NCI-H2107 (cell line): ENCODE data around the gene ZXDC.
A peak's percentile ranks its signal among the peaks of the same experiment; 100 is the strongest.

Source experiments
- DNase-seq: peaks from one replicate; lab custom pipeline; 2025; lab: John Stamatoyannopoulos, UW

The ZXDC gene

DNA sequence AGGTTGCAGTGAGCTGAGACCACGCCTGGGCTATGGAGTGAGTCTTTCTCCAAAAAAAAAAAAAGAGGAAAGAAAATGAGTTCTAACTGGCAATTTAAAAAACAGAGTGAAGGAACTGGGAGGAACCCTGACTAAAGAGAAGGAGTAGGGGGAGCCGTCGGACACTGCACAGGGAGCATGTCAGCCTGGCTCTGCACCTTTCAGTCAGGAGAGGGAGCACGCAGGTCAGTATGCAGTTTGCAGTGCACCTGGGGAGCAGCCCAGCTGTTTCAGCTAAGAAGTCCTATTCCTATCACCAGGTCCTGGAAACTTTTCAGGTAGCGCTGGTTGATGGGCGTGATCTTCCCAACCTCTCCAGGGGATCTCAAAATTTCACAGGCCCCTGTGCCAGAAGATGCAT lies 14.9 kb upstream of the ZXDC start:
- DNase-seq: no peak

DNA sequence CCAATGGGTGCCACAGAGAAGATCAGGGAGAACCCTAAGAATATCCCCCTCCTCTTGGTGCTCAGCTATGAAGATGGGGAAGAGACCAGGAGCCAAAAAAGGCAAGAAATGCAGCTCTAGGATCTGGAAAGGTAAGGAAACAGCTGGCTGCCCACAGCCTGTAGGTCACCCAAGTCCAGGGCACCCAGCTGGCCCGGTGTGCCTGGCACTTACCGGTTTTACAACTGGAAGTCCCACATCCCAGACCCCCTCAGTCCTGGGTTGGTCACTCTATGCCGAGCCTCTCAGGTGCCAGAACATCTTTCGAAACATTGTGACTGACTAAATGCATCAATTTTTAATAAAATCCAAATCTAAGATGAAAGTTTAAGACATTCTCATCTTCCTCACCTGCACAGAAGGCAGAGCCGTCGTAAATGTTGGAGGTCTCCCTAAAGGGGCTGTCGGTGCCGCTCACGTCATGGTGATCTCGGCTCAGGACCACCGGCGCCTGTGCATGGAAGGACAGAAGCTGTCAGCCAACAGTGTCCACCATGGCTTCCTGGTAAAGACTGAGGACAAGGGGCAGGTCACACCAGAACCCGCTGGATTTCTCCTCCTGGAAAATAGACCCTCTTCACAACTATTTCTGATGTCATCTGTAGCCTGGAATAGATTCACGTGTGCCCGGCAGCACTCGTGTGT lies 13.3 kb upstream of the ZXDC start:
- DNase-seq: no peak

DNA sequence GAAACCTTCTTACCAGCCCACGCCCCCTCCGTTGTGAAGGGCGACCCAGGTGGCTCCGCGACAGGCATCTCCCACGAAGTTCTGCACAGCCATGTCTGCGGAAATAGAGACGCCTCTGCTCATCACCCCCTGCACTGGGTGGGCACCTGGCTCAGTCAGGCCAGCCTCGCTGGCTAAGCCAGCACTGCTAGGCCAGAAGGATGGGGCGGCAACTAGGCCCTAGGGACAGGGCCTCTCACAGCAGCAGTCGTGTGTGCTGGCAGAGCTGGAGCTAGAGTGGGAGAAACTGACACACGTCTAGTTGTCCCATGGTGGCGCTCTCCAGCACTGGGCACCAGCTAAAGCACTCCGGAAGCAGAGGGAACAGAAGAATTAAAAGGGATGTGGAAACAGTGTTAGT lies 12.5 kb upstream of the ZXDC start:
- DNase-seq: no peak

DNA sequence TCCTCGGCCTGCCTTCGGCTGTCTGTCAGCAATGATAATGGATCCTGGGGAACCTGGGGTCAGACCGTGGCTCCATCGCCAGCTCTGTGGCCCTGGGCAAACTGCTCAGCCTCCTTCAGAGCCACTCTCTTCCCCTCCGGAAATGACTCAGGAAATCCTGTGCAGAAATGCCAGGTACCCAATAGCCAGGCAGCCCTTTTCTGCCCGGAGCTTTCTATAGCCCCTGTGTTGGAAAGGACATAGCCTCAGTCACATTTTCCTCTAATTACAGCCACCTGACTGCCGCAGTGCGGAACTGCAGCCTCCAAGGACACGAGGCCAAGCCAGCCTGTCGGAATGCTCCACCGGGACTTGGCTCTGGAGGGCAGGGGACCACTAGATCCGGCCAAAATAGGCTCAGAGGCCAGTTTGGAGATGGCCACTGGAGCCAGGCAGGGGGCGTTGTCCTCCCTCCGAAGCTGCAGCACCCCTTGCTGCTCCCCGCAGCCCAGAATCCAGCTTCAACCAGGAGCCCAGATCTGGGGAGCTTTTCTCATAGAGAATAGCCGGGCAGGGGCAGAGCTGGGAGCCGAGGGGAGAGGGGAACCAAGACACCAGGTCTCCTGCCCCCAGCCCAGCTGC lies 11.6 kb upstream of the ZXDC start:
- DNase-seq: no peak

DNA sequence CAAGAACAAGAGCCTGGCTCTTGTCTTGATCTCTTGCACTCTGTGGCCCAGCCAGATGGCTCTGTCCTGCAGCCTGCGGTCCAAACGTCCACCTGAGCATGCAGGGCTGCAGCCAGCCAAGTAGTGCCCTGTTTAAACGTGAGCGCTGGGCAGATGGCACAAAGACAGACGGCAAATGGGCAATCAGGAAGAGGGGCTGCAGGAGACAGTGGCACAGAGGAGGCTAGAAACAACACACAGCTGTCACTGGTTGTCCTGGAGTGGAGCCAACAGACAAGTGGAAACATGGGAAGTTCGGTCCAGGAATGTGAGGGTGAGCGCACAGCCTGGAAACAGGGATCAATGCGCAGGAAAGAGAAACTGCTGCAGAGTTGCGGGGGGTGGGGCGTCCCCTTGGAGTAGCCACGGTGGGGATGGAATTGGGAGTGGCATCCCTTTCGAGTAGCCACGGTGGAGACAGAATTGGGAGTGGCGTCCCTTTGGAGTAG lies 10.7 kb upstream of the ZXDC start:
- DNase-seq: no peak

DNA sequence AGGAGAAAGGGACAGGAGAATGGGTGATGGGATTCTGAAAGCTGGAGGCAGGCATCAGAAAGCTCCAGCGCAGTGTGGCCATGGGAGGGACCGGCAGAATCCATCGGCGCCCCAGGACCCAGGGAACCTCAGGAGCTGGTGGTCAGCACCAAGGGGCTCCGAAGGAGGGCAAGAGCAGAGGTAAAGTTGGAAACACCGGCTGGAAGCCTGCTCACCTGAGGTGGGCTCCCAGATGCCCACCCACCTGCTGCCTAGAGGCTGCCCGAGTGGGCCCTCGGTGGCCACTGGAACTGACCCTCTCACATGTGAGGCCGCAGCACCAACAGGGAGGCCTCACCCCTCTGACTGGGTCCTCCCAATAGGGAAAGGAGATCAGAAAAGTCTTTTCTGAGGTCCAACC lies 10.3 kb upstream of the ZXDC start:
- no peak for DNase-seq

DNA sequence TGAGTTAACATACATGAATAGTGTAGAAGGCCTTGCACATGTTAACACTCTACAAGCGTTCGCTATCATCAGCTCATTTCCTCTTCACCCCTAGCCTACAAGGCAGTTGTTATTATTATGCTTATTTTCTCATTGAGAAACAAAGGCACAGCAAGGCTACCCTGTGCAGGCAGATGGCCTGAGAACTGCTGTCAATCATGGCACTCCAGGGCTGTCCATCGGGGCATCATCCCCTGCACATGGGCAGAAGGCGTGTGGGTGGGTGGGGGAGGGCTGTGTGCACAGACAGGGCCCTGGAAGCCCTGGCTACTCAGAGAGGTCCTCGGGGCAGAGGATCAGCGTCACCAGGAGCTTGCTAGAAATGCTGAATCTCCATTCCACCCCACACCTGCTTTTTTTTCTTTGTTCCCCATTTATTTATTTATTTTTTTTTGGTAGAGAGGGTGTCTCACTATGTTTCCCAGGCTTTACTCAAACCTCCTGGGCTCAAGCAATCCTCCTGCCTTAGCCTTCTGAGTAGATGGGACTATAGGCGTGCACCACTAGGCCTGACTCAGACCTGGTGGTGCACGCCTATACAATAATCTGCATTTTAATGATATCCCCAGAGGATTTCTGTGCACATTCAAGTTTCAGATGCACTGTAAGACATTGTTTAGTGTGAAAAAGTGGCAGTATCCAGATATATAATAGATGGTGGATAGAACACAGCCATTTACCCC lies 9.6 kb upstream of the ZXDC start:
- no peak for DNase-seq

DNA sequence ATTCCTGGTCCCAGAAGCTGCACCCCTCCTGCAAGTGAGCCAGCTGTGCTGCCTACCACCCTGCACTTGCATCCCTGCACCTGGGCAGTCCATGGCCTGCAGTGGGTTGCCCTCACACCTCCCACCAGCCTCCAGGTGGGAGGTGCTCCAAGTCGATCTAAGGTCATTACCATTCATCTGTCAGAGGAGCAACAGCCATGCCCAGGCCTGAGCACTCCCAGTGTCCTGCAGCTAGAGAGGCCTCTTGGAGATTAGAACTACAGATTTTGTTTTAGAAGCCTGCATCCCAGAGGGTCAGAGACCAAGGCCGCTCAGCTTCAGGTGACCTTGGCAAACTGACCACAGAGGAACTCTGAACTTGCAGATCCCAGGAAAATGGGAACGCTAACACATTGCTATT lies 9.0 kb upstream of the ZXDC start:
- DNase-seq: no peak

DNA sequence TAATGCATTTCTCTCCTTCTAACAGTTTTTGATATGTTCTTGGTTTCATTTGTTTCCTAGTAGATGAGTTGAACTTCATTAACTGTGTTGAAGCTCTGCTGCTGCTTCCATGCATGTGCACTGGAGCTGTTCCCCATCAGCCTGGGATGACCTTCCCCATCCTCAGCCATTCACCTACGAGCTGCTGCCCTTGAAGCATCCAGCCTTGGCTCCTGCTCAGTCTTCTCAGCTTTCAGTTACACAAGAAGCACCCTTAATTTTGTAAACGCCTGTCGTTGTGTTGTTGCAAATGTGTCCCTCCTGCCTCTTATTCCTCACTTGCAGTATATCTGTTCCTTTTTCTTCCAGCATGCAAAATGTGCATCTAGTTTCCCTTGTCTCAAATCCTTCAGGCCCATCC lies 8.5 kb upstream of the ZXDC start:
- no peak for DNase-seq

DNA sequence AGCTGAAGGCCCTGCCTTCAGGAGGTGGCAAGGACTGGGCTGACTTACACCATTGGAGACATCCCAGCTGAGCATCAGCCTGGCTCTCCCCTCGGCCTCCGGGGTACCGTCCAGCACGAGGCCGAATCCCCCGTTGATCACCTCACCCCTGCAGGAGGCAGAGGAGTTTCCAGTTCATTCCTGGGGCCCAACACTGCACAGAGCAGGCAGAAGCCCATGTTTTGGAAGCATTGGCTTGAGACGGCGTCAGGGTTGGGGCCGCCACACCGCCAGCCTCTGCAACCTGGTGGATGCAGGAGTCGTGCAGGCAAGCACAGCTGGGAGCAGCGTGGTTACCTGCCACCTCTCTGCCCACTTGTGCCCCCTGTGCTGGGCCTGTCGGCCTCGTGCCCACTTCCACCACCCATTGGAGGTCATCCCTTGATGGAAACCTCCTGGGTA lies 7.7 kb upstream of the ZXDC start:
- no peak for DNase-seq

DNA sequence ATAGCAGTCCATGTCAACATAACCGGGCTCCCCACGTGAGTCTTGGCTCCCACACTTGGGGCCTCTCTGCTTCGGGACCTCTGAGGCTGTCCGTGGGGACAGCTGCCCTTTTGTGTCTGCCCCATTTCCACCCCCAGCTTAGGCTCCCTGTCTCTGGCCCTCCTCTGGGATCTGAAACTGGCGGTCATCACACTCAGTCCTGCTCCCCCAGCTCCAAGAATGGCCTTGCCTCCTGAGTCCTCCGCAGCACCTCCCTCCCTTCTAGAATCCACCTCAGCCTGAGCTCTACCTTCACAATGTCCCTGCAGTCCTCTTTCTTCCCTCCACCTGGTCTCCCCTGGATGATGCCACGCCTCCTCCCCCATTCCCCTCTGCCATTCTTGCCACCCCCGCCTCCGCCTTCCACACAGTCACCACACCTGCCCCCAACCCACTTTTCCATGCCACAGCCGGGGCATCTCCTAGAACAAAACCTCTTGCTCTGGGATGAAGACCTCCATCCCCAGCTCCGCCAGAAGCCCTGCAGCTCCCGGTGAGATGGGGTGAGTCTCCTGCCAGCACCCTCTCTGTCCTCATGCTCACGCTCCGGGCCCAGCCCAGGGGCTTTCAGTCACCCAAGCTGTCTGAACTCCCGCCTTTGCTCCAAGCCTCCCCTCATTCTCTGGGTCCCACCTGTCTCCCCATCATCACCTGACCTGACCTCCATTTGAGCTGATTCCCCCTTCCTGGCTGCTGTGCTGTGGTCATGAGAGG lies 7.0 kb upstream of the ZXDC start:
- no peak for DNase-seq

DNA sequence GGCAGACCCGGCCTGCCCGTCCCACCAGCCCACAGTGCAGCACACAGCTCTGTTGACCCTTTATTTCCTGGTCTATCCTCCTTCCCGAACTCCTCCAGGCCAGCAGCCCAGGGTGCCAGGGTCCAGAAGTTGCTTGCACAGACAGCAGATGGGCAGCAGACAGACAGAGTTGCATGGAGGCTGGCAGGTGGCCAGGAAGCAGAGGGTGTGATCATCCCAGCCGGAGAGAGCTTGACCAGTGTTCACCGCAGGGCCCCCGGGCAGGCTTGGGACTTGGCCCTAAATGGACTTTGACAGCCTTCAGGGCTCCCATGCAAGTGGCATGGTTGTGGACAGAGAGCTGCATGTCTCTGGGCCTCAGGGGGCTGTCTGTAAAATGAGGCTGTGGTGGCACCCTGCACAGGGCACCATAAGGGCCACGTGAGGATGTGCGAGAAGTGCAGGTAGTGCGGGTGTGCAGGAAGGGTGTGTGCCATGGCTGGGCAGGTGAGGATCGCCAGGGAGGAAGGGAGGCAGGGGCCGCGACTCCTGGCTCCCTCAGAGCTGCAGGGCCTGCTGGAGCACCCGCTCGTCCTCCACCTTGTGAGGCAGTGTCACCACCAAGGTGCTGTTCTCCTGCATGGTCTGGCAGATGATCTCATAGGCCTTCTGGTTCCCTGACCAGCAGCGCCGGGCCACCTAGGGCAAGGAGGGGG lies 6.3 kb upstream of the ZXDC start:
- no peak for DNase-seq

DNA sequence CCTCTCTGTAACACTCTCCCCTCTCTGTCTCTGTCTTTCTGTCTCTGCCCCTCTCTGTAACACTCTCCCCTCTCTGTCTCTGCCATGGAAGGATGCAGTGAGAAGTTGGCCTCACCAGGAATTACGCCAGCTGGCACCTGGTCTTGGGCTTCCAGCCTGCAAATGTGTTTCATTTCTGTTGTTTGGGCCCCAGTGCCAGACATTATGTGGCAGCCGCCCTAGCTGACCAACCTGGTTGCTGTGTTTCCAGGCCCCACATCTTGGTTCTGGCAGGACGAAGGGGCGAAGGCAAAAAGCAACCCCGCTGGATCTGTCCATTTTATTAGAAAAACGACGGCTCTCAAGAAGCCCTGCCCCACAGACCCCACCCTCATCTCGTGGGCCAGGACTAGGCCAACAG lies 5.2 kb upstream of the ZXDC start:
- no peak for DNase-seq

DNA sequence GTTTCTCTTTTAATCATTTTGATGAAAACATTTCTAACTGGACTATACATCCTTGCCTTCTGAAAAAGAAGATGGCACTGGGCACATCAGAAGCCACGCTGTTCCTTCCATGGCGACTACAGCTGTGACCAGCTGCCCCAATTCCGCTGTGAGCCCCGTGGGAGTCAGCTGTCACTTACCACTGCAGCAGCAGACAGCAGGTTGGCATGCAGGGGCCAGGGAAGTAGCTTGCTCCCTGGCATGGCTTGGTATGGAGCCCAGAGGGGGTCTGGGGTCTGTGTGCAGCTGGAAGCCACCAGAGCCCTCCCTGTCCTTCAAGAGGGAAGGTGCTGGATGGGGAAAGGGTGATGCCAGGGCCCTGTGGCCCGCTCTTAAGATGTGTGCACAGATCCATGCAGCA lies 4.5 kb upstream of the ZXDC start:
- DNase-seq: no peak

DNA sequence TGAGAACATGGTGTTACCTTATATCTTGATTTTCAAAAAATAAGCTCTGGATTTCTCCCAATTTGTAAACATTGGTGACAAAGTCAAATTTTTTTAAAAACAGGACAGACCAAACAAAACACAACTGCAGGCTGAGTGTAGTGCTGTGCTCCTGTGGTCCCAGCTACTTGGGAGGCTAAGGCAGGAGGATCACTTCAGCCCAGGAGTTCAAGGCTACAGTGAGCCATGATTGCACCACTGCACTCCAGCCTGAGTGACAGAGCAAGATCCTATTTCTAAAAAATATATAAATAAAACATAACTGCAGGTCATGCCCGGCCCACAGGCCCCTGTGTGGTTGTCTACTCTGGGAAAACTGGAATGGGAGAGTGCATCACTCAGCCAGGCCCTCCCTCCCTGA lies 4.0 kb upstream of the ZXDC start:
- DNase-seq: no peak

DNA sequence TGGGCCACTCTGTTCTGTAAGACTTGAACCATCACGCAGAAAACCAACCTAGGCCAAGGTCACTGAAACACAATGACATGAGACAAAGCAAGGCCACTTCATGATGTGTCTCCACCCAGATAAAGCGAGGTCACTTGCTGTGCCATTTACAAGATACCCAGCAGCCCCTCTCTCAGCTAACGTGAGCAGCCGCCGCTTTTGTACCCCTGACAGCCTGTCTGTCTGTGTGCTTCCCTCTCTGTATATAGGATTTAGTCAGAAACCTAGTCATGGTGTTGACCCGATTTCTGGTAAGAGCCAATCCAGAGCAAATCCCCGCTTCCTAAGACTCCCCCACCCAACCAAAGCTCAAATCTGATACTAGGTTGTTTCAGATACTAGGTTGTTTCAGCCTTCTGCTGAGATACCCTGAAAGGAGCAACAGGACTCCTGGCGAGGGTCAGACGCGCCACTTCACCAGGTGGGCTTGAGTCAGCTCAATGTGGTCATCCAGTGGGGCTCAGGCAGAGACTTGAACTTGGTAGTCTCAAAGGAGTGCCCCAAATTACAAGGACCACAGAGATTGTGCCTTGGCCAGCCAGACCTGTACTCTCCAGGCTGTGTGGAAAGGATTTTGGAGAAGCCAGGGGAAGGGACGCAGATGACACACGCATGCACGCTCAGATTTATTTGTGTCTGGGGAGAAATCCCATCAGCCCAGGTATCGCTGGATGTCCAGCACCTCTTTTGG lies 3.1 kb upstream of the ZXDC start:
- DNase-seq: no peak

DNA sequence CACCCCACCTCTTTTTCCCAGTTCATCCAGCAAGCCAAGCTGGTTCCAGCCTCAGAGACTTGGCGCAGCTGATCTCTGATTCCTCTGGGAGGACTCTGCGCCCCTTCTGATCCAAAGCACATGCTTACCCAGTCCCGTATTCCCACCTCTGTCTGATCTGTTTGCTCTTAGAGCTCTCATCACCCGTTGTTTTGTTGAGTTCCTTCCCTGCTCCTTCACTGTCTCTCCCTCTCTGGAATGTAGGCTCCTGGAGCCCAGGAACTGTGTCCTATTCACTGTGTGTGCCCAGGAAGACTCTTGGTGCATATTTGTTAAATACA lies 1.3 kb upstream of the ZXDC start:
- no peak for DNase-seq

DNA sequence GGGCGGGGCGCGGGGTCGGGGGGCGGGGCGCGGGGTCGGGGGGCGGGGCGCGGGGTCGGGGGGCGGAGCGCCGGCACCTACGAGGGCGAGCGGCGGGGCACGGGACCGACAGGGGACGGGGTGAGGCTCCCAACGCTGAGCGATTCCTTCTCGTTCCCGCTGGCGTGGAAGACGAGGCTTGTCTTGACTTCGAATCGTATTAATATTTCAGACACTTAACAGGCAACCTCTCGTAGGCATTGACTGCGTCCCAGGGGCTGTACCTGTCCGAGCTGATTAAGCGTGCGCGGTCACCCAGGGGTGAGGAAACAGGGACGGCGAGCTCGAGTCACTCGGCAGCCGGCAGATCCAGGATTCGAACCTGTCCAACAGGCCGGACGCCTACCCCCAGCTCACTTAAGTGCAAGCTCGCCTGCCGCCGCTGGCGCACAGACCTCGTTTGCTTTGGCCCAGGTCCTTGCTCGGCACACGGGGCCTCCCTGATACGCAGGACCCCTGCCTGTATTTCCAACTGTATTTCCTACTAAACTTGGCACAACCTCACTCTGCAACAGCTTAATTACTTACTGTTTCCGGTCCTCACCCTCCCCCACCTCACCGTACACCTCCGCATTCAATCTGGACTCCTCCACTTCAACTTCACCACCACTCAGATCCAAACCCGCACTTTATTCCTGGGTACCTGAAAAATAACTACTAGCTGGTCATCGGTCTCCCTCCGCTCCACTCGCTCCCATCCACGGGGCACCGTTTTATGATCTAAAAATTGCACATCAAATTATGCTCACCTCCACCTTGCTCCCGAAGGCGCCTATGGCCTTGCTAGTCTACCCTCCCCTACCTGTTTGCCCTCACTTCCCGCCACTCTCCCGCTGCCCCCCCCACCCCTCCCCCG lies 722 bp upstream of the ZXDC start:
- DNase-seq: peak; percentile 72

DNA sequence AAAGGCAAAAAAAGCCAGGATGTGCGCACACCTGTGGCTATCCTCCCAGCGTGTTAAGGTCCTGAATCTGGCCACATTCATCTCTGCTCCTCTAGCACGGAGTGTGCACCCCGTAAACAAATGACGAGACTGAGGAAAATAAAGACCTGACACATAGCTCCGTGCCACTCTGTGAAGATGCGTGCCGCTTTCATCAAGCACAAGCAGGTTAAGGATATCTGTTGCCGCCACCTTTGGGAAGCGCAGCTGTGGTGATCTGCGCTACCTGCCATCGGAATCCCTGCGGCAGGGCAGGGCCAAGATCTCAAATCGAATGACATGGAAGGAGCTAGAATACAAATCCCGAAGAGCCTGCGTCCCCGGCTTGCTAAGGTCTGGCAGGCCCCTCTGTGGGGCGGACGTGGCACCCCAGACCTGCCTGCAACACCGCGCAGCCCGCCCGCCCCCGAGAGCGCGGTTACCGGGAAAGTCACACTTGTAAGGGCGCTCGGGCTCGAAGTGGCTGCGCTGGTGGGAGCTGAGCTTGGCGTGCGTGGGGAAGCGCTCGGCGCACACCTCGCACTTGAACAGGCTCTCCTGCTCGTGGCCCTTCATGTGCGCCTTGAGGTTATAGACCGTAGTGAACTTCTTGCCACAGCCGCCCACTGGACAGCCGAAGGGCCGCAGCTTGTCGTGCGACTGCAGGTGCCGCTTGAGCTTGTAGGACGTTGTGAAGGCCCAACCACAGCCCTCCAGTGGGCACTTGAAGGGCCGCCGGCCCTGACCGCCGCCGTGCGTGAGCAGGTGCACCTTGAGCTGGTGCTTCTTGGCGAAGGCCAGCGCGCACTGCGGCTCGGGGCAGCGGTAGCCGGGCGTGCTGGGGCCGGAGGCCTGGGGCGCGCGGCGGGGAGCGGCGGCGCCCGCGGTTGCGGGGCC lies 936 bp downstream of the ZXDC start:
- no peak for DNase-seq
